Measurements from ENCODE around the gene PLEK. TPM values are rescaled to one million over a fixed set of nuclear protein-coding genes. Genes with fewer than 3 reads are reported as not detected.

The PLEK gene
- polyA plus RNA-seq, 1 of the 3 experiments (the other 2 are of a cell fraction) = 0.02 TPM

DNA sequence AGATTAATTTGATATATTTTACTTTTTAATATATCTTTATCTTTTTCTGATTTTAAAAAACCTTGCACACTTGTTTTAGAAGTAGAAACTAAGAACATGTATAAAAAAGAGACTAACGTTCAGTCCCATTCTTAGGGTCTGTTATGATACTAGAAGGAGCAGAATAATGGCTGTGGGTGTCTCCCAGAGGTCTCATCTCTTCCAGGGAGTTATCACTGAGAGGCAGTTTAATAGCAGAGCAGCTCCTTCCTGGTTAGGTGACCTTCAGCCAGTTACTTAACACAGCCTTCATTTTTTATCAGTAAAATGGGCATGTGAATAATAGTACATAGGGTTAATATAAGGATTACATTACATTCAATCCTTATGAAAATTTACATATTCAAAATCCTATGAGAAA is 61.4 kb downstream of the PLEK start:
- no peak overlapping the region for H2AFZ ChIP-seq (ENCODE audit: low read depth)
- no peak overlapping the region for H3K27ac ChIP-seq (ENCODE audit: low read depth in 2 of 2, low read length in 1 of 2)
- no peaks in the 10 kb centered on the region for H3K4me1 ChIP-seq (ENCODE audit: control insufficient read depth in 1 of 2, insufficient read depth in 2 of 2, low read depth in 1 of 2, low read length in 1 of 2)
- H3K9me3 ChIP-seq = no peaks in the 10 kb centered on the region
- no peaks in the 10 kb centered on the region for H3K9me2 ChIP-seq
- no peak overlapping the region for H3K4me2 ChIP-seq
- ChIA-PET CTCF (interaction anchor here (2.2 kb wide), 1 partner anchor 14 kb away, joined by 7 read pairs; no protein-coding TSS in a partner anchor), POLR2A (no interaction called here)
- no peak overlapping the region for H3K4me3 ChIP-seq (ENCODE audit: low read depth in 2 of 2, low read length in 1 of 2)
- no peaks in the 10 kb centered on the region for H3K79me2 ChIP-seq (ENCODE audit: insufficient read depth)
- H3F3A ChIP-seq (replicated peaks; ENCODE audit: insufficient read depth) = no peaks in the 10 kb centered on the region
- no peak for DNase-seq
- H3K36me3 ChIP-seq (replicated peaks in 1 of 2; ENCODE audit: control insufficient read depth in 1 of 2, insufficient read depth in 2 of 2, low read length in 1 of 2) = no peaks in the 10 kb centered on the region
- 46% methylated on average over 1 of the region's 1 CpG for WGBS (ENCODE audit: low lambda C conversion rate)
- H3K27me3 ChIP-seq (ENCODE audit: insufficient read depth) = no peaks in the 10 kb centered on the region
- H3K9ac ChIP-seq = no peak overlapping the region
- H4K20me1 ChIP-seq (ENCODE audit: insufficient read depth) = no peaks in the 10 kb centered on the region
- TF ChIP-seq ELF1 (IDR thresholded peaks at IDR 0.05) = no peak
- no peak for TF ChIP-seq NFIC (IDR thresholded peaks at IDR 0.05; ENCODE audit: borderline replicate concordance)
- no peak for TF ChIP-seq RAD21 (IDR thresholded peaks at IDR 0.05; ENCODE audit: low read length)
- TF ChIP-seq, protein P1, sequence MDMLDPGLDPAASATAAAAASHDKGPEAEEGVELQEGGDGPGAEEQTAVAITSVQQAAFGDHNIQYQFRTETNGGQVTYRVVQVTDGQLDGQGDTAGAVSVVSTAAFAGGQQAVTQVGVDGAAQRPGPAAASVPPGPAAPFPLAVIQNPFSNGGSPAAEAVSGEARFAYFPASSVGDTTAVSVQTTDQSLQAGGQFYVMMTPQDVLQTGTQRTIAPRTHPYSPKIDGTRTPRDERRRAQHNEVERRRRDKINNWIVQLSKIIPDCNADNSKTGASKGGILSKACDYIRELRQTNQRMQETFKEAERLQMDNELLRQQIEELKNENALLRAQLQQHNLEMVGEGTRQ (IDR thresholded peaks at IDR 0.05; ENCODE audit: borderline replicate concordance, low read depth, low read length) = no peak
- no peak for TF ChIP-seq RXRA (IDR thresholded peaks at IDR 0.05; ENCODE audit: borderline replicate concordance, low read depth)
- no peak for TF ChIP-seq NRF1 (IDR thresholded peaks at IDR 0.05; ENCODE audit: low read depth, low read length)
- TF ChIP-seq, protein P2, sequence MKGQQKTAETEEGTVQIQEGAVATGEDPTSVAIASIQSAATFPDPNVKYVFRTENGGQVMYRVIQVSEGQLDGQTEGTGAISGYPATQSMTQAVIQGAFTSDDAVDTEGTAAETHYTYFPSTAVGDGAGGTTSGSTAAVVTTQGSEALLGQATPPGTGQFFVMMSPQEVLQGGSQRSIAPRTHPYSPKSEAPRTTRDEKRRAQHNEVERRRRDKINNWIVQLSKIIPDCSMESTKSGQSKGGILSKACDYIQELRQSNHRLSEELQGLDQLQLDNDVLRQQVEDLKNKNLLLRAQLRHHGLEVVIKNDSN (IDR thresholded peaks at IDR 0.05; ENCODE audit: borderline replicate concordance, low read depth) = no peak
- TF ChIP-seq TCF12 (IDR thresholded peaks at IDR 0.05) = no peak
- TF ChIP-seq SIN3A (IDR thresholded peaks at IDR 0.05; ENCODE audit: borderline replicate concordance, low read depth, low read length) = no peak
- TF ChIP-seq TAF1 (IDR thresholded peaks at IDR 0.05; ENCODE audit: borderline replicate concordance, low read depth, low read length) = no peak
- TF ChIP-seq SMC3 (IDR thresholded peaks at IDR 0.05; ENCODE audit: low read depth, low read length) = no peak
- TF ChIP-seq EP300 (IDR thresholded peaks at IDR 0.05; ENCODE audit: borderline replicate concordance in 1 of 2, low read depth in 1 of 2, low read length in 1 of 2) = no peak
- no peak for TF ChIP-seq TEAD4 (IDR thresholded peaks at IDR 0.05; ENCODE audit: borderline replicate concordance, insufficient read depth)
- no peak for TF ChIP-seq FOSL2 (IDR thresholded peaks at IDR 0.05; ENCODE audit: borderline replicate concordance, low read depth)
- no peak for TF ChIP-seq POLR2AphosphoS5 (IDR thresholded peaks at IDR 0.05; ENCODE audit: low read depth, low read length)
- no peak for TF ChIP-seq GATA2 (CRISPR knock-in tag; IDR thresholded peaks at IDR 0.05)
- TF ChIP-seq, protein P3, sequence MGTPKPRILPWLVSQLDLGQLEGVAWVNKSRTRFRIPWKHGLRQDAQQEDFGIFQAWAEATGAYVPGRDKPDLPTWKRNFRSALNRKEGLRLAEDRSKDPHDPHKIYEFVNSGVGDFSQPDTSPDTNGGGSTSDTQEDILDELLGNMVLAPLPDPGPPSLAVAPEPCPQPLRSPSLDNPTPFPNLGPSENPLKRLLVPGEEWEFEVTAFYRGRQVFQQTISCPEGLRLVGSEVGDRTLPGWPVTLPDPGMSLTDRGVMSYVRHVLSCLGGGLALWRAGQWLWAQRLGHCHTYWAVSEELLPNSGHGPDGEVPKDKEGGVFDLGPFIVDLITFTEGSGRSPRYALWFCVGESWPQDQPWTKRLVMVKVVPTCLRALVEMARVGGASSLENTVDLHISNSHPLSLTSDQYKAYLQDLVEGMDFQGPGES (IDR thresholded peaks at IDR 0.05; ENCODE audit: low read depth, low read length) = no peak
- no peak for TF ChIP-seq CHD2 (IDR thresholded peaks at IDR 0.05; ENCODE audit: low read length, partially characterized antibody)
- no peak for TF ChIP-seq JUND (IDR thresholded peaks at IDR 0.05)

Measured in SK-N-SH (cell line).